ENCODE results near the gene GSAP.

- TF ChIP-seq CTCF (conservative IDR thresholded peaks at IDR 0.05 in 1 of 2, IDR thresholded peaks at IDR 0.05 in 1 of 2; ENCODE audit: low read depth in 1 of 2, low read length in 2 of 2) (no peak), EZH2 (IDR thresholded peaks at IDR 0.05; ENCODE audit: low read length, missing control alignments) (no peak)
Measured at GRCh38 chr7:77465256-77465655, 49.1 kb upstream of the GSAP start.

All from fibroblast of lung (primary cell).